IMR-90 (cell line): Measurements from ENCODE around the gene MTMR3. TPM values are rescaled to one million over a fixed set of nuclear protein-coding genes. Genes with fewer than 3 reads are reported as not detected.

ENCODE experiments used
- ATAC-seq: fragments of 200-7000 bp; cut with Tn5 transposase; 2 replicates; pipeline ENCODE4 v1.9.1; 2020; ENCODE audit warnings: low read depth, mild to moderate bottlenecking, moderate library complexity
- BruUV-seq: library from RNA; stranded (reverse); fragments of 400-500 nt; replicated peaks from 2 replicates; lab custom pipeline; 2021; lab: Mats Ljungman, UMichigan
- CTCF ChIA-PET: fragments of 300-600 bp; formaldehyde crosslinking; extraction: SDS; loops from one replicate; lab custom pipeline; 2021; ENCODE audit warnings: antibody characterized with exemption; lab: Yijun Ruan, JAX
- POLR2A ChIA-PET: fragments of 300-600 bp; sonication (Branson Sonifier 250); formaldehyde crosslinking; loops from one replicate; lab custom pipeline; 2022; ENCODE audit warnings: antibody characterized with exemption; ENCODE audit not compliant: unreplicated experiment; lab: Charles Lee
- DNase-seq: peaks from one replicate; pipeline ENCODE4 v3.0.0; 2013
- H2AFZ ChIP-seq: replicated peaks from 2 replicates; pipeline ENCODE3; 2013; ENCODE audit warnings: low read length, mild to moderate bottlenecking; ENCODE audit not compliant: poor library complexity
- H2AK5ac ChIP-seq: 2 replicates; pipeline ENCODE4 v1.6.1; 2013; ENCODE audit warnings: low read depth, low read length, inconsistent platforms
- H2AK9ac ChIP-seq: replicated peaks from 2 replicates; pipeline ENCODE3; 2013; ENCODE audit warnings: mild to moderate bottlenecking, low read depth, low read length, moderate library complexity; ENCODE audit not compliant: poor library complexity
- H2BK120ac ChIP-seq: 2 replicates; pipeline ENCODE4 v1.6.1; 2013; ENCODE audit warnings: low read depth, low read length, inconsistent platforms
- H2BK15ac ChIP-seq: 3 replicates; pipeline ENCODE4 v1.6.1; 2013; ENCODE audit warnings: low read depth, low read length, inconsistent platforms
- H2BK20ac ChIP-seq: 2 replicates; pipeline ENCODE4 v1.6.1; 2013; ENCODE audit warnings: low read depth, mild to moderate bottlenecking, inconsistent platforms, low read length, moderate library complexity
- H2BK5ac ChIP-seq: 2 replicates; pipeline ENCODE4 v1.6.1; 2013; ENCODE audit warnings: mild to moderate bottlenecking, low read depth, low read length, inconsistent platforms; ENCODE audit not compliant: poor library complexity, severe bottlenecking
- H3K14ac ChIP-seq: replicated peaks from 2 replicates; pipeline ENCODE4 v1.6.1; 2013; ENCODE audit warnings: low read depth, low read length, inconsistent platforms
- H3K18ac ChIP-seq: 2 replicates; pipeline ENCODE4 v1.6.1; 2013; ENCODE audit warnings: low read depth, low read length, control low read depth
- H3K23ac ChIP-seq: 2 replicates; pipeline ENCODE4 v1.6.1; 2013; ENCODE audit warnings: low read depth, low read length, inconsistent platforms
- H3K27ac ChIP-seq: 2 replicates; pipeline ENCODE4 v1.5.1; 2013; ENCODE audit warnings: mild to moderate bottlenecking, control low read depth, low read length; ENCODE audit not compliant: insufficient read depth
- H3K27me3 ChIP-seq: 2 replicates; pipeline ENCODE4 v1.6.1; 2013; ENCODE audit warnings: low read length; ENCODE audit not compliant: control insufficient read depth, insufficient read depth
- H3K36me3 ChIP-seq: 2 replicates; pipeline ENCODE4 v1.6.1; 2013; ENCODE audit warnings: low read length, mixed read lengths; ENCODE audit not compliant: control insufficient read depth, insufficient read depth
- H3K4ac ChIP-seq: 2 replicates; pipeline ENCODE4 v1.6.1; 2013; ENCODE audit warnings: low read depth, low read length, inconsistent platforms
- H3K4me1 ChIP-seq: 2 replicates; pipeline ENCODE4 v1.6.1; 2013; ENCODE audit warnings: low read length, mixed read lengths; ENCODE audit not compliant: control insufficient read depth, insufficient read depth
- H3K4me2 ChIP-seq: 2 replicates; pipeline ENCODE4 v1.6.1; 2013; ENCODE audit warnings: low read depth, mild to moderate bottlenecking, control low read depth, low read length, moderate library complexity
- H3K4me3 ChIP-seq: 2 replicates; pipeline ENCODE4 v1.5.1; 2013; ENCODE audit warnings: low read depth, mild to moderate bottlenecking, control low read depth, low read length, moderate library complexity; ENCODE audit not compliant: insufficient read depth
- H3K56ac ChIP-seq: 2 replicates; pipeline ENCODE4 v1.6.1; 2013; ENCODE audit warnings: low read length, inconsistent platforms; ENCODE audit not compliant: insufficient read depth; ENCODE audit errors: extremely low read depth
- H3K79me1 ChIP-seq, 2 experiments: 2 replicates each; pipeline ENCODE4 v1.6.1; 2013; ENCODE audit warnings: low read length in 2 of 2, inconsistent platforms in 1 of 2, low read depth in 1 of 2
- H3K9ac ChIP-seq: 2 replicates; pipeline ENCODE4 v1.6.1; 2013; ENCODE audit warnings: low read depth, low read length, control low read depth
- H3K9me1 ChIP-seq: 2 replicates; pipeline ENCODE4 v1.6.1; 2013; ENCODE audit warnings: low read length, inconsistent platforms; ENCODE audit not compliant: insufficient read depth
- H3K9me3 ChIP-seq: 2 replicates; pipeline ENCODE4 v1.6.1; 2013; ENCODE audit warnings: low read length; ENCODE audit not compliant: control insufficient read depth, insufficient read depth
- H4K20me1 ChIP-seq: 2 replicates; pipeline ENCODE4 v1.6.1; 2013; ENCODE audit warnings: low read length, inconsistent platforms; ENCODE audit not compliant: insufficient read depth
- H4K5ac ChIP-seq: 2 replicates; pipeline ENCODE4 v1.6.1; 2013; ENCODE audit warnings: mild to moderate bottlenecking, low read depth, low read length, control low read depth
- H4K8ac ChIP-seq, 2 experiments: 2 replicates each; pipeline ENCODE4 v1.6.1; 2013; ENCODE audit warnings: low read depth in 2 of 2, low read length in 2 of 2, control low read depth in 1 of 2, inconsistent platforms in 1 of 2
- H4K91ac ChIP-seq: 2 replicates; pipeline ENCODE4 v1.6.1; 2013; ENCODE audit warnings: low read depth, low read length, inconsistent platforms; ENCODE audit not compliant: insufficient read depth
- CEBPB ChIP-seq: IDR thresholded peaks from 2 replicates; pipeline ENCODE4 v1.6.1; 2012; ENCODE audit warnings: low read depth, low read length, improper control_type of control experiment
- MAFK ChIP-seq: IDR thresholded peaks from 2 replicates; pipeline ENCODE4 v1.6.1; 2012; ENCODE audit warnings: low read depth, low read length, improper control_type of control experiment
- POLR2A ChIP-seq: IDR thresholded peaks from 2 replicates; pipeline ENCODE4 v1.6.1; 2012; ENCODE audit warnings: mild to moderate bottlenecking, low read depth, low read length
- RCOR1 ChIP-seq: IDR thresholded peaks from 2 replicates; pipeline ENCODE4 v1.6.1; 2012; ENCODE audit warnings: mild to moderate bottlenecking, low read length, improper control_type of control experiment; ENCODE audit not compliant: insufficient replicate concordance
- WGBS, 2 experiments: methylation state at CpG; one replicate each; pipeline versions ENCODE4 v1.1.5 to v1.1.7; 2013; ENCODE audit warnings: missing lambda C conversion rate in 2 of 2; ENCODE audit not compliant: insufficient read length in 1 of 2; ENCODE audit errors: extremely low coverage in 2 of 2; 5-methylcytosine and 5-hydroxymethylcytosine counted together
- dilution Hi-C: fragments of 300-500 bp; cut with HindIII; formaldehyde crosslinking; loops from one replicate; pipeline ENCODE4 v1.14.3; 2018; ENCODE audit warnings: low sequenced_read_pairs; ENCODE audit not compliant: unreplicated experiment
- in situ Hi-C: fragments of 300-500 bp; cut with MboI; formaldehyde crosslinking; loops from 3 replicates; pipeline ENCODE4 v1.14.3; 2019; ENCODE audit warnings: low sequenced_read_pairs, inconsistent platforms, mixed read lengths
- intact Hi-C: fragments of 100-400 bp; cut with micrococcal nuclease; formaldehyde crosslinking; loops from 2 replicates; pipeline ENCODE4 v1.10.0; 2022
- polyA plus RNA-seq, 3 experiments: library from polyadenylated mRNA; depleted of rRNA; stranded (reverse); fragments of >200 nt; gene quantifications; 2 replicates each; pipeline ENCODE4 v1.2.3, GENCODE V29; 2012; ENCODE audit warnings: low replicate concordance in 1 of 3
- total RNA-seq: library from RNA; depleted of rRNA; stranded (reverse); fragments of >200 nt; gene quantifications from 2 replicates; pipeline ENCODE4 v1.2.3, GENCODE V29; 2012

MTMR3 gene
- total and polyA plus RNA-seq, 2 of the 4 experiments (the other 2 are of a cell fraction): 21.3 to 29.4 TPM

- no peak overlapping the region for H2AK5ac ChIP-seq
Measured at GRCh38 chr22:30073743-30074142, 190.8 kb downstream of the MTMR3 start.

More at GRCh38 chr22:30073743-30074142, 190.8 kb downstream of the MTMR3 start:
- intact Hi-C loops: no loop called here
- no peak overlapping the region for H3K18ac ChIP-seq
- H3K4me1 ChIP-seq: peaks cover 2% of the 10 kb centered on the region; the same call in 1 of the 2 replicates
- WGBS, 2 experiments: 40% methylated on average over 1 of the region's 2 CpGs; no CpG with 5 or more reads in 1 of the 2 experiments
- no peak overlapping the region for H3K56ac ChIP-seq
- H4K8ac ChIP-seq: no peak overlapping the region
- H4K20me1 ChIP-seq: no peaks in the 10 kb centered on the region
- no peak overlapping the region for H4K5ac ChIP-seq
- no peak overlapping the region for H3K23ac ChIP-seq
- in situ Hi-C loops: no loop called here
- ChIA-PET CTCF (no interaction called here), POLR2A (no interaction called here)
- DNase-seq (peak; percentile 46), ATAC-seq (no peak)
- no peaks in the 10 kb centered on the region for H3K79me1 ChIP-seq
- no peaks in the 10 kb centered on the region for H3K9me1 ChIP-seq
- H2AFZ ChIP-seq: no peak overlapping the region
- BruUV-seq: no TSS peak
- H3K9ac ChIP-seq: no peak overlapping the region
- no peak overlapping the region for H3K4ac ChIP-seq
- H2BK5ac ChIP-seq: no peak overlapping the region
- no peak overlapping the region for H3K4me3 ChIP-seq
- H2BK20ac ChIP-seq: no peak overlapping the region
- H3K27ac ChIP-seq: no peak overlapping the region
- H3K36me3 ChIP-seq: no peaks in the 10 kb centered on the region
- H2BK15ac ChIP-seq: no peak overlapping the region
- H3K4me2 ChIP-seq: no peak overlapping the region; the same call in 1 of the 2 replicates
- no peak overlapping the region for H3K14ac ChIP-seq
- no peak overlapping the region for H4K91ac ChIP-seq
- no peak overlapping the region for H2BK120ac ChIP-seq
- no peak overlapping the region for H2AK9ac ChIP-seq
- dilution Hi-C loops: no loop called here
- H3K27me3 ChIP-seq: peaks cover 23% of the 10 kb centered on the region
- TF ChIP-seq POLR2A (no peak), RCOR1 (no peak), CEBPB (peak; percentile 78), MAFK (peak; percentile 57)
- H3K9me3 ChIP-seq: no peaks in the 10 kb centered on the region
